ENCODE results near the gene SLC28A1. TPM values are rescaled to one million over a fixed set of nuclear protein-coding genes. Genes with fewer than 3 reads are reported as not detected.

Gene SLC28A1
- total and polyA plus RNA-seq, 2 experiments from 2014 or later, result 0.24 to 0.45 TPM

GRCh38 chr15:84861781-84862180, 22.7 kb upstream of the SLC28A1 start:
- Histone ChIP-seq H3K36me3 (peaks cover 79% of the 10 kb centered on the region), H3K4me3 (no peak overlapping the region), H3K4me1 (ENCODE audit: low read depth) (no peaks in the 10 kb centered on the region), H3K9me3 (ENCODE audit: low read depth) (no peaks in the 10 kb centered on the region), H3K27me3 (no peaks in the 10 kb centered on the region), H3K27ac (no peak overlapping the region)
- DNase-seq (ENCODE audit: low read depth in 1 of 2, low spot score in 1 of 2), result no peak
- no peak for TF ChIP-seq CTCF (IDR thresholded peaks at IDR 0.05; ENCODE audit: low read depth, low read length)

- no peaks in the 10 kb centered on the region for H3K4me1 ChIP-seq (ENCODE audit: low read depth)
- DNase-seq (ENCODE audit: low read depth in 1 of 2, low spot score in 1 of 2), result no peak
- H3K4me3 ChIP-seq, result no peak overlapping the region
- H3K9me3 ChIP-seq (ENCODE audit: low read depth), result no peaks in the 10 kb centered on the region
- no peak for TF ChIP-seq CTCF (IDR thresholded peaks at IDR 0.05; ENCODE audit: low read depth, low read length)
- H3K27ac ChIP-seq, result no peak overlapping the region
- H3K27me3 ChIP-seq, result no peaks in the 10 kb centered on the region
- peaks cover 79% of the 10 kb centered on the region for H3K36me3 ChIP-seq
Measured at GRCh38 chr15:84862214-84862975, 22.1 kb upstream of the SLC28A1 start.

- peak; percentile 39 for TF ChIP-seq CTCF (IDR thresholded peaks at IDR 0.05; ENCODE audit: low read depth, low read length)
- no peaks in the 10 kb centered on the region for H3K4me1 ChIP-seq (ENCODE audit: low read depth)
- H3K36me3 ChIP-seq, result peaks cover 78% of the 10 kb centered on the region
- no peaks in the 10 kb centered on the region for H3K27me3 ChIP-seq
- no peak overlapping the region for H3K4me3 ChIP-seq
- H3K9me3 ChIP-seq (ENCODE audit: low read depth), result no peaks in the 10 kb centered on the region
- peak in 1 of 2 donors; percentile 62 for DNase-seq (ENCODE audit: low read depth in 1 of 2, low spot score in 1 of 2)
- H3K27ac ChIP-seq, result peak overlapping the region; percentile 11
Measured at GRCh38 chr15:84863565-84864443, 20.7 kb upstream of the SLC28A1 start.

GRCh38 chr15:84864444-84864795, 20.0 kb upstream of the SLC28A1 start:
- DNase-seq (ENCODE audit: low read depth in 1 of 2, low spot score in 1 of 2), result no peak
- TF ChIP-seq CTCF (IDR thresholded peaks at IDR 0.05; ENCODE audit: low read depth, low read length), result no peak
- Histone ChIP-seq H3K27me3 (no peaks in the 10 kb centered on the region), H3K27ac (peak overlapping the region; percentile 11), H3K36me3 (peaks cover 72% of the 10 kb centered on the region), H3K4me1 (ENCODE audit: low read depth) (no peaks in the 10 kb centered on the region), H3K4me3 (no peak overlapping the region), H3K9me3 (ENCODE audit: low read depth) (no peaks in the 10 kb centered on the region)

GRCh38 chr15:84865074-84865569, 19.3 kb upstream of the SLC28A1 start:
- Histone ChIP-seq H3K9me3 (ENCODE audit: low read depth) (no peaks in the 10 kb centered on the region), H3K4me3 (no peak overlapping the region), H3K27ac (no peak overlapping the region), H3K27me3 (no peaks in the 10 kb centered on the region), H3K36me3 (peaks cover 69% of the 10 kb centered on the region), H3K4me1 (ENCODE audit: low read depth) (no peaks in the 10 kb centered on the region)
- no peak for TF ChIP-seq CTCF (IDR thresholded peaks at IDR 0.05; ENCODE audit: low read depth, low read length)
- no peak for DNase-seq (ENCODE audit: low read depth in 1 of 2, low spot score in 1 of 2)

All from cardiac muscle cell (in vitro differentiated cells and primary cell).